ENCODE results near the gene NMU.
"Not testable (repeated sequence)": the region's sequence is repeated elsewhere in the genome, so short reads cannot be mapped to it uniquely, and the experiment has no call there.

NMU gene

DNA sequence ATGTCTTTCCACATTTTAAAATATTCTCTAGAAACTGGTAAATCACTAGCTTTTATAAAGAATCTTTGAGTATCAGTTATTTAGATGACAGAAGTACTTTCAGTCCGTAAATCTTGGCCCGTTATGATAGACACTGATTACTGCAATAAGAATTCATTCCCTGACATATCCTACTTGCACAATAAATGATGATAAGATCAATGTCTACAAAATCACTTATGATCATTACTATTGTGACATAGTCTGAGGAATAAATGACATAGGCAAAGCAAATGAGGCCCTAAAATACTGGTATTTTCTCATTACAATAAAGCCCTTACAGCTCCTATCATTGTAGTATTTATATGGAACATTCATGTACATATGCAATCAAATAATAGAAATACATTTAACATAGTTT lies 37.5 kb downstream of the NMU start:
- no peak for DNase-seq (ENCODE audit: low read depth)
- TF ChIP-seq, protein P1, sequence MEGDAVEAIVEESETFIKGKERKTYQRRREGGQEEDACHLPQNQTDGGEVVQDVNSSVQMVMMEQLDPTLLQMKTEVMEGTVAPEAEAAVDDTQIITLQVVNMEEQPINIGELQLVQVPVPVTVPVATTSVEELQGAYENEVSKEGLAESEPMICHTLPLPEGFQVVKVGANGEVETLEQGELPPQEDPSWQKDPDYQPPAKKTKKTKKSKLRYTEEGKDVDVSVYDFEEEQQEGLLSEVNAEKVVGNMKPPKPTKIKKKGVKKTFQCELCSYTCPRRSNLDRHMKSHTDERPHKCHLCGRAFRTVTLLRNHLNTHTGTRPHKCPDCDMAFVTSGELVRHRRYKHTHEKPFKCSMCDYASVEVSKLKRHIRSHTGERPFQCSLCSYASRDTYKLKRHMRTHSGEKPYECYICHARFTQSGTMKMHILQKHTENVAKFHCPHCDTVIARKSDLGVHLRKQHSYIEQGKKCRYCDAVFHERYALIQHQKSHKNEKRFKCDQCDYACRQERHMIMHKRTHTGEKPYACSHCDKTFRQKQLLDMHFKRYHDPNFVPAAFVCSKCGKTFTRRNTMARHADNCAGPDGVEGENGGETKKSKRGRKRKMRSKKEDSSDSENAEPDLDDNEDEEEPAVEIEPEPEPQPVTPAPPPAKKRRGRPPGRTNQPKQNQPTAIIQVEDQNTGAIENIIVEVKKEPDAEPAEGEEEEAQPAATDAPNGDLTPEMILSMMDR (conservative IDR thresholded peaks at IDR 0.05; ENCODE audit: low read depth, low read length) = no peak
- no peak overlapping the region for H3K4me3 ChIP-seq (ENCODE audit: low read depth, low read length)

DNA sequence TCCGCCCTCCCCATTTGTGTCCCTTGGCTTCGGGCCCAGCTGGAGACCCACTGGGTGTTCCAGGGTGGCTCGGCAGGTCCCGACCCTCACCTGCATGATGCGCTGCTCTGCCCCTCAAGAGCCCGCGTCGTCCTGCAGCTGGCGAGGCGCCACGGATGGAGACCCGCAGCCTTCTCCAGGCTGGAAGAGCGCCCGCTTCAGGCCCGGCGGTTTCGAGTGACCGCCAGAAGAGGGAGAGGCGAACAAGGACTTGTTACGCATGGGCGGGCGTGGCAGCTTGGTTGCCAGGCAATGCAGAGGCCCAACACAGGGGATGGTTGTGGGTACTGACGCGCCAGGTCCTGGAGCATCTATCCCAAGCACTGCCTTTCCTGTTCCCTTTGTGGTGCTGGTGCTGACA lies 44.1 kb downstream of the NMU start, which contains the start of gene PDCL2:
PDCL2 (minus strand) TSS at position 232 of the 400 bp plus-strand sequence; CDS start at position 96, 136 bp downstream.
- TF ChIP-seq, protein P1 (conservative IDR thresholded peaks at IDR 0.05; ENCODE audit: low read depth, low read length) = no peak
- DNase-seq (ENCODE audit: low read depth) = no peak
- H3K4me3 ChIP-seq (ENCODE audit: low read depth, low read length) = no peak within 1 kb of the TSS

DNA sequence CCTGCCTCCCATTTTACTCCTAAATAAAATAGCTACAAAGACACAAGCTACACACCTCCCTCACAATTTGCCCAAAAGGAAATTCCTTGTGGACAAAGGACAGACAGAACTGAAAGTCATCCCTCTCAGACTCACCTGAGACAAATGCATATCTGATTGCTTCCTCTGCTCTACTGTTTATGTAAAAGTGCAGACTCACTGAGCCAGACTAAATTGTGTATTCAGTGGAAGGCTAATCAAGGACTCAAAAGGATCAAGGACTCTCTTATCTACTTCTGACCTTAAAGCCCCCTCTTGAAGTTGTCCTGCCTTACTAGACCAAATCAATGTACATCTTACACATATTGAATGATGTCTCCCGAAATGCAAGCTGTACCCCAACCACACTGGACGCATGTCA lies 47.9 kb downstream of the NMU start:
- TF ChIP-seq, protein P1 (conservative IDR thresholded peaks at IDR 0.05; ENCODE audit: low read depth, low read length) = no peak
- no peak for DNase-seq (ENCODE audit: low read depth)
- H3K4me3 ChIP-seq (ENCODE audit: low read depth, low read length) = no peak overlapping the region

DNA sequence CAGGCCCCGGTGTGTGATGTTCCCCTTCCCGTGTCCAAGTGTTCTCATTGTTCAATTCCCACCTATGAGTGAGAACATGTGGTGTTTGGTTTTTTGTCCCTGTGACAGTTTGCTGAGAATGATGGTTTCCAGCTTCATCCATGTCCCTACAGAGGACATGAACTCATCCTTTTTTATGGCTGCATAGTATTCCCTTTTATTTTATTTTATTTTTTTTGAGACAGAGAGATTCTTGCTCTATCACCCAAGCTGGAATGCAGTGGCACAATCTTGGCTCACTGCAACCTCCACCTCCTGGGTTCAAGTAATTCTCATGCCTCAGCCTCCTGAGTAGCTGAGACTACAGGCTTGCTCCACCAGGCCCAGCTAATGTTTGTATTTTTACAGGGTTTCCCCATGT lies 53.3 kb downstream of the NMU start:
- DNase-seq (ENCODE audit: low read depth); H3K4me3 ChIP-seq (ENCODE audit: low read depth, low read length): not testable (repeated sequence)

DNA sequence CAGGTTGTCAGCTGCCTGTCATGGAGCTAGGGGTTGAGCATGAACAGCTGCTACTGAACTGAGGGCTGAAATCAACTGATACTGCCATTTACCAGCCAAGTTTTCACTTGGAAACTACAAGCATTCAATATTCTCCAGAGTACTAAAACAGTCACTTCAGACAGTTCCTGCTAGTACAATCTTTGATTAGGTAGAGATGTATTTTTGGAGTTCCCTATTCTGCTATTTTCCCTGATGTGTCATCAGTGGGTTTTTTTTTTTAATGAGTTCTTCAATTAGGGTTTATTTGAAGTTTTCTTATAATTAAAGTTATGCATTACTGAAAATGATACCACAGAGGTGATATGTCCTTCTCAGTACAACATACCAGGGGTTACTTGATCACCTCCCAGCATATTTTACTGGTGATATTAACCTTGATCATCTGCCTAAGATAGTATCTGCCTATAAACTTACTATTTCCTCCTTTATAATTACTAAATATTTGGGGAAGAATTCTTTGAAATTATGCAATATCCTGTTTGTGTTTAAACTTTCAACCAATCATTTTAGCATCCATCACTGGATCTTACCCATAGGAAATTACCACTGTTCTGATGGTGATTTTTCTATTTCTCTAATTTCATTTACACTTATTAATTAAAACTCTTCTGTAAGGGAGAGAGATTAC lies 57.6 kb downstream of the NMU start:
- TF ChIP-seq, protein P1 (conservative IDR thresholded peaks at IDR 0.05; ENCODE audit: low read depth, low read length) = no peak
- no peak for DNase-seq (ENCODE audit: low read depth)
- H3K4me3 ChIP-seq (ENCODE audit: low read depth, low read length) = no peak overlapping the region

DNA sequence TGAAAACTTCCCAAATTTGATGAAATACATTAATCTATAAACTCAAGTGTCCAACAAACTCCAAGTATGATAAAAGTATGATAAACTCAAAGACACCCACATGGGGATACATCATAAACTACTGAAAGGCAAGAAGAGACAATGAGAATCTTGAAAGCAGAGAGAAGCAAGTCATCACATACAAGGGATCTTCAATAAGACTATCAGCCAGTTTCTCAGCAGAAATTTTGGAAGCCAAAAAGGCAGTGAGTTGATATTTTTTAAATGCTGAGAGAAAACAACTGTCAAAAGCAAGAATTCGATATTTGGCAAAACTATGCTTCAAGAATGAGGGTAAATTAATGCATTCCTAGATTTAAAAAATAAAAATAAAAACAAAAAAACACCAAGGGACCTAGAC lies 60.6 kb downstream of the NMU start:
- TF ChIP-seq, protein P1 (conservative IDR thresholded peaks at IDR 0.05; ENCODE audit: low read depth, low read length) = no peak
- no peak overlapping the region for H3K4me3 ChIP-seq (ENCODE audit: low read depth, low read length)
- DNase-seq (ENCODE audit: low read depth) = no peak

DNA sequence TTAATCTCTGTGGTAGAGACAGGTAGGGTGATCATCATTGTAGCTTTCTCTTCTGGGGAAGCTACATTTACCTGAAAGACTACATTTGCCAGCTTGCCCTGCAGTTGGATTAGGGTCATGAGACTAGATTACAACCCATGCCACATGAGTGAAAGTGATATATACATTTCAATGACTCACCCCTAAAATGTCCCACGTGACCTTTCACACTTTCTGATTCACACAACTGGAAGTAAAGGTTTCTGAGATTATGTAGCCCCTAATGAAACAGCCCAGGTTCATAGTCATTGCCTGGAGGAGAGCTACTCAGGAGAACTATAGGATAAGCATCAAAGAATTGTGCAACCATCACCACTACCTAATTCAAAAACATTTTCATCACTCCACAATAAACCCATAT lies 61.8 kb downstream of the NMU start:
- H3K4me3 ChIP-seq (ENCODE audit: low read depth, low read length) = no peak overlapping the region
- no peak for DNase-seq (ENCODE audit: low read depth)
- TF ChIP-seq, protein P1 (conservative IDR thresholded peaks at IDR 0.05; ENCODE audit: low read depth, low read length) = no peak

All from choroid plexus epithelial cell (primary cell).